HEK293 (cell line): ENCODE data around the gene PHLDB2.
A peak's percentile ranks its signal among the peaks of the same experiment; 100 is the strongest.

Experiments
- CTCF ChIA-PET: fragments of 350-600 bp; formaldehyde crosslinking; extraction: SDS; loops from one replicate; lab custom pipeline; 2021; ENCODE audit warnings: antibody characterized with exemption; lab: Yijun Ruan, JAX
- POLR2A ChIA-PET: fragments of 300-600 bp; formaldehyde crosslinking; extraction: SDS; loops from one replicate; lab custom pipeline; 2020; ENCODE audit warnings: antibody characterized with exemption, inconsistent platforms; lab: Yijun Ruan, JAX
- H3K27ac ChIP-seq: fragments of 200-500 bp; sonication (Bioruptor generic); 2 replicates; pipeline ENCODE4 v1.5.1; 2014; ENCODE audit warnings: low read depth, low read length, control low read depth, inconsistent platforms; ENCODE audit errors: extremely low read depth
- H3K36me3 ChIP-seq, 2 experiments: fragments of 200-500 bp in 1 of 2; sonication (Bioruptor generic) in 1 of 2; 1 replicate in 1 of 2; 2 replicates in 1 of 2; pipeline ENCODE4 v1.5.1; 2014 to 2017; ENCODE audit warnings: inconsistent platforms in 2 of 2, low read length in 2 of 2; ENCODE audit not compliant: control insufficient read depth in 2 of 2, insufficient read depth in 1 of 2
- H3K4me1 ChIP-seq: fragments of 200-500 bp; sonication (Bioruptor generic); 2 replicates; pipeline ENCODE4 v1.5.1; 2014; ENCODE audit warnings: mild to moderate bottlenecking, low read length, inconsistent platforms; ENCODE audit not compliant: control insufficient read depth, insufficient read depth
- H3K4me3 ChIP-seq: 2 replicates; pipeline ENCODE4 v1.5.1; 2011; ENCODE audit warnings: low read depth, mild to moderate bottlenecking, control low read depth, low read length, moderate library complexity
- H3K9me3 ChIP-seq: fragments of 200-500 bp; sonication (Bioruptor generic); 2 replicates; pipeline ENCODE4 v1.5.1; 2014; ENCODE audit warnings: low read depth, low read length, inconsistent platforms; ENCODE audit not compliant: control insufficient read depth, insufficient read depth
- HIC1 ChIP-seq: fragments of 450-650 bp; formaldehyde crosslinking; IDR thresholded peaks from 2 replicates; pipeline ENCODE4 v1.5.1; 2016; ENCODE audit warnings: missing biosample characterization, missing genetic modification characterization
- KLF1 ChIP-seq: fragments of 450-650 bp; formaldehyde crosslinking; IDR thresholded peaks from 2 replicates; pipeline ENCODE4 v1.5.1; 2016; ENCODE audit warnings: missing biosample characterization, missing genetic modification characterization
- KLF7 ChIP-seq: fragments of 450-650 bp; formaldehyde crosslinking; IDR thresholded peaks from 2 replicates; pipeline ENCODE4 v1.5.1; 2016; ENCODE audit warnings: missing biosample characterization, missing genetic modification characterization, borderline replicate concordance
- ZNF10 ChIP-seq: fragments of 450-650 bp; formaldehyde crosslinking; IDR thresholded peaks from 2 replicates; pipeline ENCODE4 v1.5.1; 2017; ENCODE audit warnings: missing biosample characterization, missing genetic modification characterization
- ZNF112 ChIP-seq: fragments of 450-650 bp; formaldehyde crosslinking; IDR thresholded peaks from 2 replicates; pipeline ENCODE4 v1.5.0; 2017; ENCODE audit warnings: missing biosample characterization, missing genetic modification characterization
- ZNF157 ChIP-seq: fragments of 450-650 bp; formaldehyde crosslinking; IDR thresholded peaks from 2 replicates; pipeline ENCODE4 v1.5.1; 2016; ENCODE audit warnings: missing biosample characterization, missing genetic modification characterization
- ZNF175 ChIP-seq: fragments of 450-650 bp; formaldehyde crosslinking; IDR thresholded peaks from 2 replicates; pipeline ENCODE4 v1.5.1; 2016; ENCODE audit warnings: missing biosample characterization, missing genetic modification characterization
- ZNF18 ChIP-seq: fragments of 450-650 bp; formaldehyde crosslinking; IDR thresholded peaks from 2 replicates; pipeline ENCODE4 v1.5.1; 2016; ENCODE audit warnings: missing biosample characterization, missing genetic modification characterization
- ZNF24 ChIP-seq: fragments of 450-650 bp; formaldehyde crosslinking; IDR thresholded peaks from 2 replicates; pipeline ENCODE4 v1.5.1; 2016; ENCODE audit warnings: missing biosample characterization, missing genetic modification characterization
- ZNF248 ChIP-seq: fragments of 450-650 bp; formaldehyde crosslinking; IDR thresholded peaks from 2 replicates; pipeline ENCODE4 v1.5.1; 2017; ENCODE audit warnings: missing biosample characterization, missing genetic modification characterization
- ZNF335 ChIP-seq: fragments of 450-650 bp; formaldehyde crosslinking; conservative IDR thresholded peaks from 2 replicates; pipeline ENCODE4 v1.5.1; 2016; ENCODE audit warnings: missing biosample characterization, missing genetic modification characterization
- ZNF391 ChIP-seq: fragments of 450-650 bp; formaldehyde crosslinking; IDR thresholded peaks from 2 replicates; pipeline ENCODE4 v1.5.1; 2016; ENCODE audit warnings: low read depth, missing biosample characterization, missing genetic modification characterization, borderline replicate concordance
- ZNF394 ChIP-seq: fragments of 450-650 bp; formaldehyde crosslinking; IDR thresholded peaks from 2 replicates; pipeline ENCODE4 v1.5.1; 2016; ENCODE audit warnings: missing biosample characterization, missing genetic modification characterization, mild to moderate bottlenecking, moderate library complexity, borderline replicate concordance
- ZNF585B ChIP-seq: fragments of 450-650 bp; formaldehyde crosslinking; IDR thresholded peaks from 2 replicates; pipeline ENCODE4 v1.5.1; 2016; ENCODE audit warnings: missing biosample characterization, missing genetic modification characterization
- ZNF629 ChIP-seq: fragments of 450-650 bp; formaldehyde crosslinking; IDR thresholded peaks from 2 replicates; pipeline ENCODE4 v1.5.1; 2017; ENCODE audit warnings: missing biosample characterization, missing genetic modification characterization
- ZNF654 ChIP-seq: fragments of 450-650 bp; formaldehyde crosslinking; IDR thresholded peaks from 2 replicates; pipeline ENCODE4 v1.5.1; 2016; ENCODE audit warnings: low read depth, missing biosample characterization, missing genetic modification characterization
- ZNF843 ChIP-seq: fragments of 450-650 bp; formaldehyde crosslinking; IDR thresholded peaks from 2 replicates; pipeline ENCODE4 v1.5.1; 2016; ENCODE audit warnings: missing biosample characterization, missing genetic modification characterization
- TF ChIP-seq, protein P1 (sequence below): fragments of 450-650 bp; formaldehyde crosslinking; IDR thresholded peaks from 2 replicates; pipeline ENCODE4 v1.5.1; 2017; ENCODE audit warnings: missing biosample characterization, missing genetic modification characterization
- TF ChIP-seq, protein P2 (sequence below): fragments of 450-650 bp; formaldehyde crosslinking; IDR thresholded peaks from 2 replicates; pipeline ENCODE4 v1.5.1; 2017; ENCODE audit warnings: missing biosample characterization, missing genetic modification characterization

Gene PHLDB2

GRCh38 chr3:111989061-111989678 is 130.1 kb downstream of the PHLDB2 start:
- H3K27ac ChIP-seq: no peak overlapping the region
- TF ChIP-seq, protein P1, sequence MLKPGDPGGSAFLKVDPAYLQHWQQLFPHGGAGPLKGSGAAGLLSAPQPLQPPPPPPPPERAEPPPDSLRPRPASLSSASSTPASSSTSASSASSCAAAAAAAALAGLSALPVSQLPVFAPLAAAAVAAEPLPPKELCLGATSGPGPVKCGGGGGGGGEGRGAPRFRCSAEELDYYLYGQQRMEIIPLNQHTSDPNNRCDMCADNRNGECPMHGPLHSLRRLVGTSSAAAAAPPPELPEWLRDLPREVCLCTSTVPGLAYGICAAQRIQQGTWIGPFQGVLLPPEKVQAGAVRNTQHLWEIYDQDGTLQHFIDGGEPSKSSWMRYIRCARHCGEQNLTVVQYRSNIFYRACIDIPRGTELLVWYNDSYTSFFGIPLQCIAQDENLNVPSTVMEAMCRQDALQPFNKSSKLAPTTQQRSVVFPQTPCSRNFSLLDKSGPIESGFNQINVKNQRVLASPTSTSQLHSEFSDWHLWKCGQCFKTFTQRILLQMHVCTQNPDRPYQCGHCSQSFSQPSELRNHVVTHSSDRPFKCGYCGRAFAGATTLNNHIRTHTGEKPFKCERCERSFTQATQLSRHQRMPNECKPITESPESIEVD: no peak
- TF ChIP-seq, protein P2, sequence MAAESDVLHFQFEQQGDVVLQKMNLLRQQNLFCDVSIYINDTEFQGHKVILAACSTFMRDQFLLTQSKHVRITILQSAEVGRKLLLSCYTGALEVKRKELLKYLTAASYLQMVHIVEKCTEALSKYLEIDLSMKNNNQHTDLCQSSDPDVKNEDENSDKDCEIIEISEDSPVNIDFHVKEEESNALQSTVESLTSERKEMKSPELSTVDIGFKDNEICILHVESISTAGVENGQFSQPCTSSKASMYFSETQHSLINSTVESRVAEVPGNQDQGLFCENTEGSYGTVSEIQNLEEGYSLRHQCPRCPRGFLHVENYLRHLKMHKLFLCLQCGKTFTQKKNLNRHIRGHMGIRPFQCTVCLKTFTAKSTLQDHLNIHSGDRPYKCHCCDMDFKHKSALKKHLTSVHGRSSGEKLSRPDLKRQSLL: no peak
- TF ChIP-seq ZNF654 (tag by site-specific recombination) (peak; percentile 49), ZNF394 (no peak), ZNF175 (tag by site-specific recombination) (no peak), ZNF629 (tag by site-specific recombination) (no peak)
- H3K4me1 ChIP-seq: no peaks in the 10 kb centered on the region
- POLR2A ChIA-PET: interaction anchor here (2.2 kb wide), 1 partner anchor 10 kb away, joined by 9 read pairs; the partner anchor contains the start of gene ABHD10
- H3K9me3 ChIP-seq: no peaks in the 10 kb centered on the region
- H3K36me3 ChIP-seq: peaks cover 13 to 60% of the 10 kb centered on the region in 2 experiments
- no peak overlapping the region for H3K4me3 ChIP-seq
- CTCF ChIA-PET: interaction anchor here (0.6 to 3.5 kb wide), 23 partner anchors 9 to 1445 kb away, joined by 3 to 31 read pairs (median 5); partner anchors contain the start of genes ABHD10 and TAGLN3

GRCh38 chr3:111993038-111993437 is 134.0 kb downstream of the PHLDB2 start:
- Histone ChIP-seq H3K9me3 (no peaks in the 10 kb centered on the region), H3K4me1 (no peaks in the 10 kb centered on the region), H3K27ac (no peak overlapping the region)
- CTCF ChIA-PET: interaction anchor here (0.7 to 3.8 kb wide), 4 partner anchors 20 to 324 kb away, joined by 3 to 21 read pairs (median 4); no protein-coding TSS in a partner anchor
- POLR2A ChIA-PET: no interaction called here
- no peak for TF ChIP-seq HIC1
- TF ChIP-seq ZNF24 (tag by site-specific recombination): no peak
- TF ChIP-seq ZNF112 (tag by site-specific recombination): no peak
- no peak for TF ChIP-seq ZNF585B (tag by site-specific recombination)
- TF ChIP-seq ZNF391: no peak
- no peak for TF ChIP-seq KLF7 (tag by site-specific recombination)
- TF ChIP-seq ZNF10 (tag by site-specific recombination): no peak
- no peak for TF ChIP-seq ZNF335 (tag by site-specific recombination)
- no peak for TF ChIP-seq ZNF18 (tag by site-specific recombination)
- no peak for TF ChIP-seq KLF1 (tag by site-specific recombination)
- TF ChIP-seq ZNF157 (tag by site-specific recombination): no peak
- TF ChIP-seq ZNF248 (tag by site-specific recombination): no peak
- no peak for TF ChIP-seq ZNF843 (tag by site-specific recombination)
- TF ChIP-seq, all 188 proteins: peak for 0
- H3K4me3 ChIP-seq: no peak overlapping the region
- peaks cover 11 to 35% of the 10 kb centered on the region in 2 experiments for H3K36me3 ChIP-seq
